ENCODE data around the gene CCDC13. TPM values are rescaled to one million over a fixed set of nuclear protein-coding genes. Genes with fewer than 3 reads are reported as not detected.

CCDC13 gene
- total RNA-seq, 1 experiment from 2014 or later, result 2.3 TPM

- no TSS peak for BruUV-seq (replicated peaks)
- no peak for TF ChIP-seq POLR2A (IDR thresholded peaks at IDR 0.05; ENCODE audit: borderline replicate concordance, extremely low read depth, insufficient read depth, insufficient read length)
- TF ChIP-seq EZH2phosphoT487 (IDR thresholded peaks at IDR 0.05; ENCODE audit: borderline replicate concordance), result no peak
- TF ChIP-seq POLR2AphosphoS5 (IDR thresholded peaks at IDR 0.05; ENCODE audit: low read depth, low read length), result no peak
- no peak for TF ChIP-seq ZNF274 (IDR thresholded peaks at IDR 0.05; ENCODE audit: low read depth, low read length)
- TF ChIP-seq MAX (IDR thresholded peaks at IDR 0.05), result no peak
- TF ChIP-seq, protein P1, sequence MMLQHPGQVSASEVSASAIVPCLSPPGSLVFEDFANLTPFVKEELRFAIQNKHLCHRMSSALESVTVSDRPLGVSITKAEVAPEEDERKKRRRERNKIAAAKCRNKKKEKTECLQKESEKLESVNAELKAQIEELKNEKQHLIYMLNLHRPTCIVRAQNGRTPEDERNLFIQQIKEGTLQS (IDR thresholded peaks at IDR 0.05), result no peak
- no peak for TF ChIP-seq CBX3 (IDR thresholded peaks at IDR 0.05; ENCODE audit: low read depth)
- TF ChIP-seq ELF1 (IDR thresholded peaks at IDR 0.05; ENCODE audit: borderline replicate concordance, low read depth), result no peak
- no peak for TF ChIP-seq SRF (IDR thresholded peaks at IDR 0.05; ENCODE audit: low read depth)
- no peak for TF ChIP-seq EZH2 (IDR thresholded peaks at IDR 0.05)
- no peak overlapping the region for H3K9ac ChIP-seq (ENCODE audit: low read length)
- no peak overlapping the region for H3K4me3 ChIP-seq (replicated peaks in 1 of 2; ENCODE audit: low read depth in 1 of 2, low read length in 2 of 2)
- H3K27ac ChIP-seq (ENCODE audit: low read depth, low read length), result no peak overlapping the region
- no peak overlapping the region for H2AFZ ChIP-seq (ENCODE audit: low read depth, low read length, poor library complexity, severe bottlenecking)
- H4K20me1 ChIP-seq (ENCODE audit: insufficient read depth), result no peaks in the 10 kb centered on the region
- no peaks in the 10 kb centered on the region for H3K9me2 ChIP-seq (ENCODE audit: insufficient read depth)
- H3K4me2 ChIP-seq (ENCODE audit: low read length), result no peak overlapping the region
- ChIA-PET RAD21 (ENCODE audit: low non-redundant PET in 1 of 2, low total read pairs in 2 of 2, uncharacterized antibody in 2 of 2, unreplicated experiment in 2 of 2) (no interaction called here), POLR2A (no interaction called here), CTCF (interaction anchor here (1.0 kb wide), 1 partner anchor 15 kb away, joined by 3 read pairs; no protein-coding TSS in a partner anchor)
- no peak for ATAC-seq
- no peak for DNase-seq (ENCODE audit: low read depth, low spot score)
- no peaks in the 10 kb centered on the region for H3K4me1 ChIP-seq (ENCODE audit: control insufficient read depth in 1 of 2, insufficient read depth in 2 of 2, low read length in 2 of 2)
- intact Hi-C loops (cut with micrococcal nuclease), result no loop called here
- H3K9me3 ChIP-seq (ENCODE audit: control insufficient read depth in 1 of 2, insufficient read depth in 1 of 2, low read depth in 1 of 2, low read length in 2 of 2), result no peaks in the 10 kb centered on the region
- no peaks in the 10 kb centered on the region for H3K79me2 ChIP-seq (ENCODE audit: insufficient read depth, low read length)
- no peaks in the 10 kb centered on the region for H3K27me3 ChIP-seq (ENCODE audit: insufficient read depth, low read length)
- no peaks in the 10 kb centered on the region for H3K36me3 ChIP-seq (ENCODE audit: control insufficient read depth in 1 of 2, insufficient read depth in 2 of 2, low read length in 2 of 2)
Measured at GRCh38 chr3:42762046-42762724, 10.9 kb downstream of the CCDC13 start.

DNA sequence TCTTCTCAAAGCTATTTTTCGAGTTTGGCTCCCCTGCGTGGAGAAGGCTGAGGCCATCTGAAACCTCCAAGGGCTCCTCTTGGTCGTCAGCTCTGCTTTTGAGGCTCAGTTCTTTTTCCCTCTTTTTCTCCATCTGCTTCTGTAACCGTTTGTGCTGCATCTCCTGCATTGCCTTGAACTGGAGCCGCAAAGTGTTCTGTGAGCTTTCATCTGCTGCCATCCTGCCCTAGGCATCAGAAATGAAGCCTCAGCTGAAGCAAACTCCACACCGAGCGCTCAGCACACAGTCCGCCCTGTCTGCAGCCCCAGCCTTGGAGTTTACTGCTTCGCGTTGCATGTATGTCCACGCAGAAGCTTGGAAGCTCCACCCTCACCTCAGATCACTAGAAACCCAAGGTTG is 14.9 kb downstream of the CCDC13 start:
- no peaks in the 10 kb centered on the region for H3K9me2 ChIP-seq (ENCODE audit: insufficient read depth)
- ATAC-seq, result no peak
- intact Hi-C loops (cut with micrococcal nuclease), result no loop called here
- no peaks in the 10 kb centered on the region for H3K9me3 ChIP-seq (ENCODE audit: control insufficient read depth in 1 of 2, insufficient read depth in 1 of 2, low read depth in 1 of 2, low read length in 2 of 2)
- no peaks in the 10 kb centered on the region for H3K27me3 ChIP-seq (ENCODE audit: insufficient read depth, low read length)
- no peak overlapping the region for H3K4me3 ChIP-seq (replicated peaks in 1 of 2; ENCODE audit: low read depth in 1 of 2, low read length in 2 of 2)
- no peaks in the 10 kb centered on the region for H3K79me2 ChIP-seq (ENCODE audit: insufficient read depth, low read length)
- no peak overlapping the region for H3K27ac ChIP-seq (ENCODE audit: low read depth, low read length)
- ChIA-PET POLR2A (interaction anchor here (1.6 kb wide), 1 partner anchor 46 kb away, joined by 3 read pairs; the partner anchor contains the start of gene HIGD1A), RAD21 (ENCODE audit: low non-redundant PET in 1 of 2, low total read pairs in 2 of 2, uncharacterized antibody in 2 of 2, unreplicated experiment in 2 of 2) (no interaction called here), CTCF (interaction anchor here (0.8 to 1.3 kb wide), 3 partner anchors 10 to 175 kb away, joined by 3 read pairs; no protein-coding TSS in a partner anchor)
- BruUV-seq (replicated peaks), result no TSS peak
- no peak overlapping the region for H2AFZ ChIP-seq (ENCODE audit: low read depth, low read length, poor library complexity, severe bottlenecking)
- H4K20me1 ChIP-seq (ENCODE audit: insufficient read depth), result no peaks in the 10 kb centered on the region
- H3K36me3 ChIP-seq (ENCODE audit: control insufficient read depth in 1 of 2, insufficient read depth in 2 of 2, low read length in 2 of 2), result no peaks in the 10 kb centered on the region
- DNase-seq (ENCODE audit: low read depth, low spot score), result no peak
- H3K4me2 ChIP-seq (ENCODE audit: low read length), result no peak overlapping the region
- H3K9ac ChIP-seq (ENCODE audit: low read length), result no peak overlapping the region
- H3K4me1 ChIP-seq (ENCODE audit: control insufficient read depth in 1 of 2, insufficient read depth in 2 of 2, low read length in 2 of 2), result no peaks in the 10 kb centered on the region
- no peak for TF ChIP-seq YY1 (IDR thresholded peaks at IDR 0.05; ENCODE audit: extremely low read depth, insufficient replicate concordance, low read depth, low read length)
- TF ChIP-seq JUND (IDR thresholded peaks at IDR 0.05), result no peak
- TF ChIP-seq, protein P2, sequence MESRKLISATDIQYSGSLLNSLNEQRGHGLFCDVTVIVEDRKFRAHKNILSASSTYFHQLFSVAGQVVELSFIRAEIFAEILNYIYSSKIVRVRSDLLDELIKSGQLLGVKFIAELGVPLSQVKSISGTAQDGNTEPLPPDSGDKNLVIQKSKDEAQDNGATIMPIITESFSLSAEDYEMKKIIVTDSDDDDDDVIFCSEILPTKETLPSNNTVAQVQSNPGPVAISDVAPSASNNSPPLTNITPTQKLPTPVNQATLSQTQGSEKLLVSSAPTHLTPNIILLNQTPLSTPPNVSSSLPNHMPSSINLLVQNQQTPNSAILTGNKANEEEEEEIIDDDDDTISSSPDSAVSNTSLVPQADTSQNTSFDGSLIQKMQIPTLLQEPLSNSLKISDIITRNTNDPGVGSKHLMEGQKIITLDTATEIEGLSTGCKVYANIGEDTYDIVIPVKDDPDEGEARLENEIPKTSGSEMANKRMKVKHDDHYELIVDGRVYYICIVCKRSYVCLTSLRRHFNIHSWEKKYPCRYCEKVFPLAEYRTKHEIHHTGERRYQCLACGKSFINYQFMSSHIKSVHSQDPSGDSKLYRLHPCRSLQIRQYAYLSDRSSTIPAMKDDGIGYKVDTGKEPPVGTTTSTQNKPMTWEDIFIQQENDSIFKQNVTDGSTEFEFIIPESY (IDR thresholded peaks at IDR 0.05; ENCODE audit: extremely low read depth, insufficient replicate concordance, low read length), result no peak
- no peak for TF ChIP-seq POLR2AphosphoS5 (IDR thresholded peaks at IDR 0.05; ENCODE audit: low read depth, low read length)
- no peak for TF ChIP-seq ZNF274 (IDR thresholded peaks at IDR 0.05; ENCODE audit: low read depth, low read length)
- no peak for TF ChIP-seq SIN3A (IDR thresholded peaks at IDR 0.05; ENCODE audit: low read depth)
- TF ChIP-seq CTCF (IDR thresholded peaks at IDR 0.05 in 2 of 3, conservative IDR thresholded peaks at IDR 0.05 in 1 of 3; ENCODE audit: borderline replicate concordance in 1 of 3, insufficient read depth in 1 of 3, low read depth in 2 of 3, low read length in 2 of 3), result no peak
- TF ChIP-seq MAX (IDR thresholded peaks at IDR 0.05), result no peak

Measured in HCT116 (cell line).